Liver (tissue), 9 donors: ENCODE data around the gene PTCD2. TPM values are rescaled to one million over a fixed set of nuclear protein-coding genes. Genes with fewer than 3 reads are reported as not detected.

Experiments
- DNase-seq: peaks from one replicate; pipeline ENCODE4 v3.0.0-alpha.2; 2017; ENCODE audit warnings: low spot score
- H3K27ac ChIP-seq, 2 donors: one replicate each; pipeline ENCODE4 v1.7.0; 2013; ENCODE audit warnings: inconsistent platforms in 2 of 2, low read length in 2 of 2, control low read depth in 1 of 2, low read depth in 1 of 2, mild to moderate bottlenecking in 1 of 2
- H3K27me3 ChIP-seq, 4 donors: one replicate each; pipeline versions ENCODE4 v1.6.1 to v1.7.0; 2013; ENCODE audit warnings: low read length in 3 of 4, inconsistent platforms in 1 of 4, mild to moderate bottlenecking in 1 of 4, moderate library complexity in 1 of 4; ENCODE audit not compliant: control insufficient read depth in 4 of 4, insufficient read depth in 4 of 4
- H3K36me3 ChIP-seq, 4 donors: one replicate each; pipeline versions ENCODE4 v1.6.1 to v1.7.0; 2013; ENCODE audit warnings: low read length in 3 of 4, mild to moderate bottlenecking in 3 of 4, low read depth in 1 of 4, moderate library complexity in 1 of 4; ENCODE audit not compliant: control insufficient read depth in 4 of 4, insufficient read depth in 3 of 4
- H3K4me1 ChIP-seq, 4 donors: one replicate each; pipeline versions ENCODE4 v1.6.1 to v1.7.0; 2013; ENCODE audit warnings: low read length in 3 of 4, mild to moderate bottlenecking in 3 of 4, moderate library complexity in 1 of 4; ENCODE audit not compliant: control insufficient read depth in 4 of 4, insufficient read depth in 4 of 4
- H3K4me3 ChIP-seq, 3 donors: one replicate each; pipeline versions ENCODE4 v1.6.1 to v1.7.0; 2013; ENCODE audit warnings: low read length in 3 of 3, control low read depth in 1 of 3, low read depth in 1 of 3, mild to moderate bottlenecking in 1 of 3
- H3K9ac ChIP-seq, 2 donors: one replicate each; pipeline ENCODE4 v1.7.0; 2013; ENCODE audit warnings: low read length in 2 of 2, mild to moderate bottlenecking in 2 of 2, moderate library complexity in 2 of 2, control low read depth in 1 of 2, low read depth in 1 of 2
- H3K9me3 ChIP-seq, 4 donors: one replicate each; pipeline versions ENCODE4 v1.6.1 to v1.7.0; 2013; ENCODE audit warnings: low read length in 3 of 4; ENCODE audit not compliant: control insufficient read depth in 4 of 4
- EGR1 ChIP-seq, 2 donors: IDR thresholded peaks; 2 replicates each; pipeline ENCODE4 v1.6.1; 2016 to 2018; ENCODE audit warnings: antibody characterized with exemption in 2 of 2, low read depth in 2 of 2
- FOXA1 ChIP-seq: IDR thresholded peaks from 2 replicates; pipeline ENCODE4 v1.6.1; 2016; ENCODE audit warnings: antibody characterized with exemption
- FOXA2 ChIP-seq: IDR thresholded peaks from 2 replicates; pipeline ENCODE4 v1.6.1; 2016; ENCODE audit warnings: antibody characterized with exemption
- GABPA ChIP-seq, 2 donors: IDR thresholded peaks in 1 of 2; conservative IDR thresholded peaks in 1 of 2; 2 replicates each; pipeline ENCODE4 v1.6.1; 2016; ENCODE audit warnings: antibody characterized with exemption in 2 of 2, mild to moderate bottlenecking in 1 of 2, moderate library complexity in 1 of 2
- HNF4G ChIP-seq: IDR thresholded peaks from 2 replicates; pipeline ENCODE4 v1.6.1; 2016; ENCODE audit warnings: antibody characterized with exemption
- JUND ChIP-seq, 2 donors: IDR thresholded peaks; 2 replicates each; pipeline ENCODE4 v1.6.1; 2016; ENCODE audit warnings: antibody characterized with exemption in 2 of 2
- MAX ChIP-seq: IDR thresholded peaks from 2 replicates; pipeline ENCODE4 v1.6.1; 2016; ENCODE audit warnings: antibody characterized with exemption
- NR2F2 ChIP-seq: IDR thresholded peaks from 2 replicates; pipeline ENCODE4 v1.6.1; 2016; ENCODE audit warnings: antibody characterized with exemption
- RAD21 ChIP-seq, 2 donors: IDR thresholded peaks; 2 replicates each; pipeline ENCODE4 v1.6.1; 2016; ENCODE audit warnings: antibody characterized with exemption in 2 of 2, mild to moderate bottlenecking in 2 of 2
- REST ChIP-seq: IDR thresholded peaks from 2 replicates; pipeline ENCODE4 v1.6.1; 2016; ENCODE audit warnings: antibody characterized with exemption, mild to moderate bottlenecking
- RXRA ChIP-seq, 2 donors: IDR thresholded peaks; 2 replicates each; pipeline ENCODE4 v1.6.1; 2017 to 2018; ENCODE audit warnings: antibody characterized with exemption in 2 of 2, mild to moderate bottlenecking in 1 of 2
- SP1 ChIP-seq: IDR thresholded peaks from 2 replicates; pipeline ENCODE4 v1.6.1; 2018; ENCODE audit warnings: antibody characterized with exemption, mild to moderate bottlenecking
- TAF1 ChIP-seq: conservative IDR thresholded peaks from 2 replicates; pipeline ENCODE4 v1.6.1; 2016; ENCODE audit warnings: antibody characterized with exemption, mild to moderate bottlenecking
- YY1 ChIP-seq: IDR thresholded peaks from 2 replicates; pipeline ENCODE4 v1.6.1; 2016; ENCODE audit warnings: antibody characterized with exemption, mild to moderate bottlenecking
- WGBS: extraction: QIAGEN DNeasy Blood & Tissue Kit; methylation state at CpG from one replicate; pipeline ENCODE4 v1.1.7; 2013; 5-methylcytosine and 5-hydroxymethylcytosine counted together
- polyA plus RNA-seq, 2 donors: library from polyadenylated mRNA; stranded (reverse) in 1 of 2; unstranded in 1 of 2; fragments of 200-250 nt in 1 of 2; fragments of >200 nt in 1 of 2; fragmentation: Nextera tagmentation in 1 of 2; extraction: Ambion mirVana in 1 of 2; gene quantifications; one replicate each; pipeline versions ENCODE4 v1.2.1 to v1.2.3, GENCODE V29; 2013 to 2015
- total RNA-seq, 2 donors: library from RNA; depleted of rRNA; stranded (reverse); fragments of >200 nt; gene quantifications; one replicate each; pipeline ENCODE4 v1.2.3, GENCODE V29; 2014
- TF ChIP-seq, protein P1 (sequence below): IDR thresholded peaks from 2 replicates; pipeline ENCODE4 v1.6.1; 2016; ENCODE audit warnings: antibody characterized with exemption
- TF ChIP-seq, protein P2 (sequence below): IDR thresholded peaks from 2 replicates; pipeline ENCODE4 v1.6.1; 2016; ENCODE audit warnings: antibody characterized with exemption
- TF ChIP-seq, protein P3 (sequence below): fragments of 150-350 bp; IDR thresholded peaks from 2 replicates; pipeline ENCODE4 v1.5.1; 2017; ENCODE audit warnings: improper control_type of control experiment, low read depth, low read length; ENCODE audit not compliant: missing input control
- donor health status: healthy.
- donor health status: healthy.
- donor health status: healthy.
- donor health status: healthy.
- donor health status: healthy.

Gene PTCD2
- total and polyA plus RNA-seq, 4 donors = 4.4 to 5.9 (median 5.2) TPM

GRCh38 chr5:72308853-72309191, 11.4 kb upstream of the PTCD2 start:
- peaks cover 1 to 10% (median 3%) of the 10 kb centered on the region in 4 donors for H3K4me1 ChIP-seq
- H3K4me3 ChIP-seq = no peak overlapping the region
- WGBS = 78% methylated on average over 6 of the region's 6 CpGs
- no peak for TF ChIP-seq TAF1
- TF ChIP-seq YY1 = no peak
- TF ChIP-seq, protein P1, sequence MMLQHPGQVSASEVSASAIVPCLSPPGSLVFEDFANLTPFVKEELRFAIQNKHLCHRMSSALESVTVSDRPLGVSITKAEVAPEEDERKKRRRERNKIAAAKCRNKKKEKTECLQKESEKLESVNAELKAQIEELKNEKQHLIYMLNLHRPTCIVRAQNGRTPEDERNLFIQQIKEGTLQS = no peak
- TF ChIP-seq GABPA (IDR thresholded peaks at IDR 0.05 in 1 of 2, conservative IDR thresholded peaks at IDR 0.05 in 1 of 2) = no peak
- TF ChIP-seq NR2F2 = no peak
- TF ChIP-seq, protein P2, sequence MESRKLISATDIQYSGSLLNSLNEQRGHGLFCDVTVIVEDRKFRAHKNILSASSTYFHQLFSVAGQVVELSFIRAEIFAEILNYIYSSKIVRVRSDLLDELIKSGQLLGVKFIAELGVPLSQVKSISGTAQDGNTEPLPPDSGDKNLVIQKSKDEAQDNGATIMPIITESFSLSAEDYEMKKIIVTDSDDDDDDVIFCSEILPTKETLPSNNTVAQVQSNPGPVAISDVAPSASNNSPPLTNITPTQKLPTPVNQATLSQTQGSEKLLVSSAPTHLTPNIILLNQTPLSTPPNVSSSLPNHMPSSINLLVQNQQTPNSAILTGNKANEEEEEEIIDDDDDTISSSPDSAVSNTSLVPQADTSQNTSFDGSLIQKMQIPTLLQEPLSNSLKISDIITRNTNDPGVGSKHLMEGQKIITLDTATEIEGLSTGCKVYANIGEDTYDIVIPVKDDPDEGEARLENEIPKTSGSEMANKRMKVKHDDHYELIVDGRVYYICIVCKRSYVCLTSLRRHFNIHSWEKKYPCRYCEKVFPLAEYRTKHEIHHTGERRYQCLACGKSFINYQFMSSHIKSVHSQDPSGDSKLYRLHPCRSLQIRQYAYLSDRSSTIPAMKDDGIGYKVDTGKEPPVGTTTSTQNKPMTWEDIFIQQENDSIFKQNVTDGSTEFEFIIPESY = no peak
- TF ChIP-seq EGR1 (IDR thresholded peaks at IDR 0.05; ENCODE audit: low read depth in 2 of 2) = no peak
- TF ChIP-seq HNF4G = no peak
- no peak for TF ChIP-seq REST
- TF ChIP-seq RXRA (IDR thresholded peaks at IDR 0.05) = no peak
- no peak for TF ChIP-seq FOXA1
- TF ChIP-seq, protein P3, sequence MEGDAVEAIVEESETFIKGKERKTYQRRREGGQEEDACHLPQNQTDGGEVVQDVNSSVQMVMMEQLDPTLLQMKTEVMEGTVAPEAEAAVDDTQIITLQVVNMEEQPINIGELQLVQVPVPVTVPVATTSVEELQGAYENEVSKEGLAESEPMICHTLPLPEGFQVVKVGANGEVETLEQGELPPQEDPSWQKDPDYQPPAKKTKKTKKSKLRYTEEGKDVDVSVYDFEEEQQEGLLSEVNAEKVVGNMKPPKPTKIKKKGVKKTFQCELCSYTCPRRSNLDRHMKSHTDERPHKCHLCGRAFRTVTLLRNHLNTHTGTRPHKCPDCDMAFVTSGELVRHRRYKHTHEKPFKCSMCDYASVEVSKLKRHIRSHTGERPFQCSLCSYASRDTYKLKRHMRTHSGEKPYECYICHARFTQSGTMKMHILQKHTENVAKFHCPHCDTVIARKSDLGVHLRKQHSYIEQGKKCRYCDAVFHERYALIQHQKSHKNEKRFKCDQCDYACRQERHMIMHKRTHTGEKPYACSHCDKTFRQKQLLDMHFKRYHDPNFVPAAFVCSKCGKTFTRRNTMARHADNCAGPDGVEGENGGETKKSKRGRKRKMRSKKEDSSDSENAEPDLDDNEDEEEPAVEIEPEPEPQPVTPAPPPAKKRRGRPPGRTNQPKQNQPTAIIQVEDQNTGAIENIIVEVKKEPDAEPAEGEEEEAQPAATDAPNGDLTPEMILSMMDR = no peak
- no peak for TF ChIP-seq RAD21 (IDR thresholded peaks at IDR 0.05)
- TF ChIP-seq JUND (IDR thresholded peaks at IDR 0.05) = no peak
- no peak for TF ChIP-seq SP1
- TF ChIP-seq MAX = no peak
- no peak for TF ChIP-seq FOXA2
- H3K9me3 ChIP-seq = no peaks in the 10 kb centered on the region
- H3K27ac ChIP-seq = peak overlapping the region in 1 of 2 donors; percentile 28
- H3K36me3 ChIP-seq = peaks cover 3 to 25% (median 12%) of the 10 kb centered on the region in 4 donors
- DNase-seq = no peak
- H3K9ac ChIP-seq = peak overlapping the region in 1 of 2 donors; percentile 3
- H3K27me3 ChIP-seq = no peaks in the 10 kb centered on the region

DNA sequence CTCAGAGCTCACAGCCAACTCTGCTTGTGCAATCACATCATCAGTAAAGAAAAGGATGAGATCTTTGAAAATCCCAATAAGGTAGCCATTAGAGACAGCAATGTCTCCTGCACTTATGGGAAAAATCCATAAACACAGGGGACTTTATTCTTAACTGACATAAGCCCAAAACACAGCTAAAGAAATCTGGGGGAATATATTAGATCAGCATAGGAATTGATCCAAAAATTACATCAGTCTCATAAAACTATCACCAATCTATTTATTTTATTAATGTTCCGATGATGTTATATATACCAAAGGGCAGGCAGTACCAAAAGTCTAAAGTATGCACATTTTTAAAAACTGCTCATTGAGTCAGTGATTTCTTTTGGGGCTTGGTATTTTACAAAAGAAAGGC, 7.0 kb upstream of the PTCD2 start:
- Histone ChIP-seq H3K4me1 (peaks cover 3 to 8% (median 5%) of the 10 kb centered on the region in 4 donors), H3K9ac (no peak overlapping the region), H3K27me3 (no peaks in the 10 kb centered on the region), H3K27ac (no peak overlapping the region), H3K36me3 (peaks cover 3 to 25% (median 12%) of the 10 kb centered on the region in 4 donors), H3K9me3 (no peaks in the 10 kb centered on the region), H3K4me3 (no peak overlapping the region)
- WGBS = 92% methylated on average over 1 of the region's 1 CpG
- no peak for DNase-seq
- no peak for TF ChIP-seq RAD21 (IDR thresholded peaks at IDR 0.05)
- TF ChIP-seq YY1 = no peak
- no peak for TF ChIP-seq NR2F2
- TF ChIP-seq, protein P1 = no peak
- no peak for TF ChIP-seq GABPA (IDR thresholded peaks at IDR 0.05 in 1 of 2, conservative IDR thresholded peaks at IDR 0.05 in 1 of 2)
- no peak for TF ChIP-seq HNF4G
- TF ChIP-seq SP1 = no peak
- TF ChIP-seq MAX = no peak
- TF ChIP-seq, protein P2 = no peak
- no peak for TF ChIP-seq TAF1
- no peak for TF ChIP-seq REST
- TF ChIP-seq RXRA (IDR thresholded peaks at IDR 0.05) = no peak
